AG04450 (cell line): ENCODE results near the gene CRTC1. TPM values are rescaled to one million over a fixed set of nuclear protein-coding genes. Genes with fewer than 3 reads are reported as not detected.
A peak's percentile ranks its signal among the peaks of the same experiment; 100 is the strongest.

Experiments
- CTCF ChIA-PET: fragments of 300-600, 350-600 bp; formaldehyde crosslinking; extraction: SDS; loops from one replicate; lab custom pipeline; 2022; ENCODE audit warnings: antibody characterized with exemption, inconsistent platforms; lab: Charles Lee
- POLR2A ChIA-PET: fragments of 350-600 bp; formaldehyde crosslinking; extraction: SDS; loops from one replicate; lab custom pipeline; 2021; ENCODE audit warnings: antibody characterized with exemption, inconsistent platforms; lab: Yijun Ruan, JAX
- DNase-seq: peaks from one replicate; pipeline ENCODE4 v3.0.0-alpha.2; 2011; ENCODE audit warnings: low read depth, low spot score
- H3K27ac ChIP-seq: one replicate; pipeline ENCODE4 v1.5.1; 2012; ENCODE audit warnings: low read depth, low read length, control low read depth
- H3K27me3 ChIP-seq: one replicate; pipeline ENCODE4 v1.6.0; 2012; ENCODE audit warnings: low read length; ENCODE audit not compliant: control insufficient read depth, insufficient read depth
- H3K4me3 ChIP-seq: 2 replicates; pipeline ENCODE4 v1.5.1; 2011; ENCODE audit warnings: mild to moderate bottlenecking, low read depth, low read length, control low read depth
- H3K9me3 ChIP-seq: 2 replicates; pipeline ENCODE4 v1.5.1; 2012; ENCODE audit warnings: low read length; ENCODE audit not compliant: control insufficient read depth, insufficient read depth
- polyA plus RNA-seq: library from polyadenylated mRNA; depleted of rRNA; stranded (reverse); fragments of >200 nt; gene quantifications from 2 replicates; pipeline ENCODE4 v1.2.3, GENCODE V29; 2011
- TF ChIP-seq, protein P1 (sequence below): IDR thresholded peaks from 2 replicates; pipeline ENCODE4 v1.5.1; 2011; ENCODE audit warnings: low read depth, low read length, control low read depth, inconsistent platforms

Gene CRTC1
- polyA plus RNA-seq, 1 experiment = 1.0 TPM

DNA sequence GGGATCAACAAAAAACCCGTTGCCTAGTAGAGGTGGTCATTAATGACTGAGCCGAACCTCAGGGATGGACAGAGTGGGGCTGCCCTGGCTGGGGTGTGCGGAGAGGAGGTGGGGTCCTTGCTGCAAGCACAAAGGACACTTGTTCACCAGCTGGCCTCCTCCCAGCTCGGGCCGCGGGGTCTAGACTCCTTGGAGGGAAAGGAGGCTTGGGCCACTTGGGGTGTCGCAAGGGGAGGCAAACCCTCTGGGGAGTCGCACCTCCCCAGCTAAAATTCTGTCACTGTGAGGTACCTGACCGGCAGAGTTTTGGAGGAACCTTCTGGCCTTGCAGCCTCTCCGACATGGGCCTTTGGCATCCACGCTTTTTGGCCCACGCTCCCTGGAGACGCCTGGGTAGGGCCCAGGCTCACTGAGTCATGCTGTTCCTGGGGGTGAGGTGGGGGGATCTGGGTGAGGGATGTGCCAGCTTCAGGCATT, 38.4 kb upstream of the CRTC1 start:
- TF ChIP-seq, protein P1, sequence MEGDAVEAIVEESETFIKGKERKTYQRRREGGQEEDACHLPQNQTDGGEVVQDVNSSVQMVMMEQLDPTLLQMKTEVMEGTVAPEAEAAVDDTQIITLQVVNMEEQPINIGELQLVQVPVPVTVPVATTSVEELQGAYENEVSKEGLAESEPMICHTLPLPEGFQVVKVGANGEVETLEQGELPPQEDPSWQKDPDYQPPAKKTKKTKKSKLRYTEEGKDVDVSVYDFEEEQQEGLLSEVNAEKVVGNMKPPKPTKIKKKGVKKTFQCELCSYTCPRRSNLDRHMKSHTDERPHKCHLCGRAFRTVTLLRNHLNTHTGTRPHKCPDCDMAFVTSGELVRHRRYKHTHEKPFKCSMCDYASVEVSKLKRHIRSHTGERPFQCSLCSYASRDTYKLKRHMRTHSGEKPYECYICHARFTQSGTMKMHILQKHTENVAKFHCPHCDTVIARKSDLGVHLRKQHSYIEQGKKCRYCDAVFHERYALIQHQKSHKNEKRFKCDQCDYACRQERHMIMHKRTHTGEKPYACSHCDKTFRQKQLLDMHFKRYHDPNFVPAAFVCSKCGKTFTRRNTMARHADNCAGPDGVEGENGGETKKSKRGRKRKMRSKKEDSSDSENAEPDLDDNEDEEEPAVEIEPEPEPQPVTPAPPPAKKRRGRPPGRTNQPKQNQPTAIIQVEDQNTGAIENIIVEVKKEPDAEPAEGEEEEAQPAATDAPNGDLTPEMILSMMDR = no peak
- H3K9me3 ChIP-seq = peaks cover 7% of the 10 kb centered on the region; the same call in 1 of the 2 replicates
- H3K27ac ChIP-seq = no peak overlapping the region
- CTCF ChIA-PET = no interaction called here
- H3K4me3 ChIP-seq = no peak overlapping the region
- POLR2A ChIA-PET = interaction anchor here (0.6 kb wide), 1 partner anchor 13 kb away, joined by 5 read pairs; no protein-coding TSS in a partner anchor
- DNase-seq = no peak
- no peaks in the 10 kb centered on the region for H3K27me3 ChIP-seq

DNA sequence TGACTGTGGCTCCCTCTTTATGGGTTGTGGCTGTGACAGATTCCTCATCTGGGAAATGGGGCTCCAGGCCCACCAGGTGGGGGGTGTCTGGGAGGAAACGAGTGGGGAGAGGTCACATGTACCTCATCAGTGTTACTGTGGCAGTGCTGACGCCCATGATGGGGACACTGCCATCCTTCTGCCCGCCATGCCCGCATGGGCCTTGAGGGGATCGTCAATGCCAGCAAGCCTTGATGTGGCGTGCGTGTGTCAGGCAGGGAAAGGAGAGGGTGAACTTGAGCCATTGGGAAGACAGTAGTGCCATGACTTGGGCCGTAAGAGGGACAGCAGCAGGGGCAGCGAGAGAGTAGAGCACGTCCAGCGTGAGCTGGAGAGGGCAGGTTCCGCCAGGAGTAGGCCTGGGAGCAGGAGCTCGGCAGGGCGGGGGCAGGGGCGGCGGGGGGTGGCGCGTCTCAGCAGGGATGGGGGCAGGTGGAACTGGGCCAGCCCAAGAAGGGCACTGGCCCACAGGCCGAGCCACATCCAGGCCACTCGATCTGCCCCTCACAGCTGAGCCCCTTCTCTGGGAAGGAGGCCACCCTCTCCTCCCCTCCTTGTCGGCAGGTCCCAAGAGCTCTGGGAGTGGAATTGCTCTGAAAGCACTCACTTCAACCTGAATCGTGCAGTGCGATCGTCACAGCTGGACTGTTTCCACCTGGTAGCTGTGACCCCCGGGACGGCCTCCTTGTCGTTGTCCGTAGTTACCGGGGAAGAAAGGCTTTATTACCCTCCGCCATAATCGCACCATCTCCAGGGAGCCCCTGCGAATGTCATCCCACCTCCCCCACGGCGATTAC, 36.7 kb upstream of the CRTC1 start:
- TF ChIP-seq, protein P1 = no peak
- CTCF ChIA-PET = interaction anchor here (0.6 kb wide), 1 partner anchor 26 kb away, joined by 3 read pairs; no protein-coding TSS in a partner anchor
- Histone ChIP-seq H3K9me3 (peaks cover 7% of the 10 kb centered on the region; the same call in 1 of the 2 replicates), H3K27ac (no peak overlapping the region), H3K27me3 (no peaks in the 10 kb centered on the region), H3K4me3 (no peak overlapping the region)
- POLR2A ChIA-PET = no interaction called here
- no peak for DNase-seq

DNA sequence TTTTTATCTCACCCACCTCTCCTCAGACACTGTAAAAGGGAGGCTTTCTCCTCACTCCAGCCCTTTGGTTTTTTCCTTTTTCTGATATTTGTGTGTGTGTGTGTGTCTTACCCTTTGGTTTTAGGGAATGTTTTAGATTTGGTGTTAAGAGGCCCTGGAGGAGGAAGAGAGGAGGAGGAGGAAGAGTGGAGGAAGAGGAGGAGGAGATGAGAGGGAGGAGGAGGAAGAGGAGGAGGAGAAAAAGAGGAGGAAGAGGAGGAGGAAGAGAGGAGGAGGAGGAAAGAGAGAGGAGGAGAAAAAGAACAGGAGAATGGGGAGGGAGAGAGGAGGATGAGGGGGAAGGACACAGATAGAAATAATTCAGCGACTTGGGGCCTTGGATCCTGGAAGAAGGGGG, 36.1 kb upstream of the CRTC1 start:
- CTCF ChIA-PET = no interaction called here
- TF ChIP-seq, protein P1 = no peak
- no peak for DNase-seq

DNA sequence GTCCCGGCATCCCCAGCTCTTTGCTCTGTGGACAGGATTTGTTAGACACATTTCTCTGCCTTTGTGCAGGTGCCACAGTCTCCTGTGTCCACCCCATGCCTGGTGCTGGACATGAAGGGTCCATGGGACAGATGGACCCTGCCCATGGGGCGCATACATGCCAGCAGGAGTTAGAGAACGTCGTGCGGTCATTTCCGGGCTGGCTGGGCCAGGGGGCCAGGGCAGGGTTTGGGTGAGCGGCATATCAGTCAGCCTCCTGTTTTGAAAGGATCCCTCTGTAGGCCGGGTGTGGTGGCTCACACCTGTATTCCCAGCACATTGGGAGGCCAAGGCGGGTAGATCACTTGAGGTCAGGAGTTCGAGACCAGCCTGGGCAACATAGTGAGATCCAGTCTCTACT, 35.7 kb upstream of the CRTC1 start:
- POLR2A ChIA-PET = no interaction called here
- CTCF ChIA-PET = no interaction called here
- no peak for DNase-seq
- peaks cover 7% of the 10 kb centered on the region; the same call in 1 of the 2 replicates for H3K9me3 ChIP-seq
- no peak overlapping the region for H3K27ac ChIP-seq
- H3K27me3 ChIP-seq = no peaks in the 10 kb centered on the region
- H3K4me3 ChIP-seq = no peak overlapping the region
- TF ChIP-seq, protein P1 = no peak

More for the DNA sequence above, 36.1 kb upstream of the CRTC1 start:
- no peak overlapping the region for H3K4me3 ChIP-seq
- no peak overlapping the region for H3K27ac ChIP-seq
- no peaks in the 10 kb centered on the region for H3K27me3 ChIP-seq
- POLR2A ChIA-PET = no interaction called here
- H3K9me3 ChIP-seq = peaks cover 7% of the 10 kb centered on the region; the same call in 1 of the 2 replicates

DNA sequence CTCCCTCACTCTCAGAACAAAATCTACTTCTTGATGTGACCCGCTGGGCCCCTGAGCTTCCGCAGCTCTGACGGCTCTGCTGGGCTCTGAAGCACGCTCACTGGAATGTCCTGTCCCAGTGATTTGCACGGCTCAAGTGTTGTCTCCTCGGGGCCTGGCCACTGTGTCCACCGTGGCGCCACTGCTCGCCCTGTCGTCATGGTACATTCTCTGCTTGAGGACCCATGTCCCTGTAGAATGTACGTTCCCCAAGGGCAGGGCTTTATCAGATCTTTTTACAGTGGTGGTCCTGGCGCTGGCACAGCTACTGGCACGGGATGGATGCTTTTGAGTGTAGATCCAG, 34.5 kb upstream of the CRTC1 start:
- CTCF ChIA-PET = no interaction called here
- Histone ChIP-seq H3K4me3 (peak overlapping the region; percentile 29; the same call in 1 of the 2 replicates), H3K9me3 (peaks cover under 1% of the 10 kb centered on the region; the same call in 1 of the 2 replicates), H3K27me3 (no peaks in the 10 kb centered on the region), H3K27ac (no peak overlapping the region)
- POLR2A ChIA-PET = interaction anchor here (0.7 kb wide), 1 partner anchor 21 kb away, joined by 3 read pairs; no protein-coding TSS in a partner anchor
- TF ChIP-seq, protein P1 = no peak
- no peak for DNase-seq
